ENCODE data around the gene NMT1. TPM values are rescaled to one million over a fixed set of nuclear protein-coding genes. Genes with fewer than 3 reads are reported as not detected.
A peak's percentile ranks its signal among the peaks of the same experiment; 100 is the strongest.

NMT1 gene
- total and polyA plus RNA-seq, 2 experiments from 2014 or later: 95.6 to 298 TPM

- TF ChIP-seq, protein P1, sequence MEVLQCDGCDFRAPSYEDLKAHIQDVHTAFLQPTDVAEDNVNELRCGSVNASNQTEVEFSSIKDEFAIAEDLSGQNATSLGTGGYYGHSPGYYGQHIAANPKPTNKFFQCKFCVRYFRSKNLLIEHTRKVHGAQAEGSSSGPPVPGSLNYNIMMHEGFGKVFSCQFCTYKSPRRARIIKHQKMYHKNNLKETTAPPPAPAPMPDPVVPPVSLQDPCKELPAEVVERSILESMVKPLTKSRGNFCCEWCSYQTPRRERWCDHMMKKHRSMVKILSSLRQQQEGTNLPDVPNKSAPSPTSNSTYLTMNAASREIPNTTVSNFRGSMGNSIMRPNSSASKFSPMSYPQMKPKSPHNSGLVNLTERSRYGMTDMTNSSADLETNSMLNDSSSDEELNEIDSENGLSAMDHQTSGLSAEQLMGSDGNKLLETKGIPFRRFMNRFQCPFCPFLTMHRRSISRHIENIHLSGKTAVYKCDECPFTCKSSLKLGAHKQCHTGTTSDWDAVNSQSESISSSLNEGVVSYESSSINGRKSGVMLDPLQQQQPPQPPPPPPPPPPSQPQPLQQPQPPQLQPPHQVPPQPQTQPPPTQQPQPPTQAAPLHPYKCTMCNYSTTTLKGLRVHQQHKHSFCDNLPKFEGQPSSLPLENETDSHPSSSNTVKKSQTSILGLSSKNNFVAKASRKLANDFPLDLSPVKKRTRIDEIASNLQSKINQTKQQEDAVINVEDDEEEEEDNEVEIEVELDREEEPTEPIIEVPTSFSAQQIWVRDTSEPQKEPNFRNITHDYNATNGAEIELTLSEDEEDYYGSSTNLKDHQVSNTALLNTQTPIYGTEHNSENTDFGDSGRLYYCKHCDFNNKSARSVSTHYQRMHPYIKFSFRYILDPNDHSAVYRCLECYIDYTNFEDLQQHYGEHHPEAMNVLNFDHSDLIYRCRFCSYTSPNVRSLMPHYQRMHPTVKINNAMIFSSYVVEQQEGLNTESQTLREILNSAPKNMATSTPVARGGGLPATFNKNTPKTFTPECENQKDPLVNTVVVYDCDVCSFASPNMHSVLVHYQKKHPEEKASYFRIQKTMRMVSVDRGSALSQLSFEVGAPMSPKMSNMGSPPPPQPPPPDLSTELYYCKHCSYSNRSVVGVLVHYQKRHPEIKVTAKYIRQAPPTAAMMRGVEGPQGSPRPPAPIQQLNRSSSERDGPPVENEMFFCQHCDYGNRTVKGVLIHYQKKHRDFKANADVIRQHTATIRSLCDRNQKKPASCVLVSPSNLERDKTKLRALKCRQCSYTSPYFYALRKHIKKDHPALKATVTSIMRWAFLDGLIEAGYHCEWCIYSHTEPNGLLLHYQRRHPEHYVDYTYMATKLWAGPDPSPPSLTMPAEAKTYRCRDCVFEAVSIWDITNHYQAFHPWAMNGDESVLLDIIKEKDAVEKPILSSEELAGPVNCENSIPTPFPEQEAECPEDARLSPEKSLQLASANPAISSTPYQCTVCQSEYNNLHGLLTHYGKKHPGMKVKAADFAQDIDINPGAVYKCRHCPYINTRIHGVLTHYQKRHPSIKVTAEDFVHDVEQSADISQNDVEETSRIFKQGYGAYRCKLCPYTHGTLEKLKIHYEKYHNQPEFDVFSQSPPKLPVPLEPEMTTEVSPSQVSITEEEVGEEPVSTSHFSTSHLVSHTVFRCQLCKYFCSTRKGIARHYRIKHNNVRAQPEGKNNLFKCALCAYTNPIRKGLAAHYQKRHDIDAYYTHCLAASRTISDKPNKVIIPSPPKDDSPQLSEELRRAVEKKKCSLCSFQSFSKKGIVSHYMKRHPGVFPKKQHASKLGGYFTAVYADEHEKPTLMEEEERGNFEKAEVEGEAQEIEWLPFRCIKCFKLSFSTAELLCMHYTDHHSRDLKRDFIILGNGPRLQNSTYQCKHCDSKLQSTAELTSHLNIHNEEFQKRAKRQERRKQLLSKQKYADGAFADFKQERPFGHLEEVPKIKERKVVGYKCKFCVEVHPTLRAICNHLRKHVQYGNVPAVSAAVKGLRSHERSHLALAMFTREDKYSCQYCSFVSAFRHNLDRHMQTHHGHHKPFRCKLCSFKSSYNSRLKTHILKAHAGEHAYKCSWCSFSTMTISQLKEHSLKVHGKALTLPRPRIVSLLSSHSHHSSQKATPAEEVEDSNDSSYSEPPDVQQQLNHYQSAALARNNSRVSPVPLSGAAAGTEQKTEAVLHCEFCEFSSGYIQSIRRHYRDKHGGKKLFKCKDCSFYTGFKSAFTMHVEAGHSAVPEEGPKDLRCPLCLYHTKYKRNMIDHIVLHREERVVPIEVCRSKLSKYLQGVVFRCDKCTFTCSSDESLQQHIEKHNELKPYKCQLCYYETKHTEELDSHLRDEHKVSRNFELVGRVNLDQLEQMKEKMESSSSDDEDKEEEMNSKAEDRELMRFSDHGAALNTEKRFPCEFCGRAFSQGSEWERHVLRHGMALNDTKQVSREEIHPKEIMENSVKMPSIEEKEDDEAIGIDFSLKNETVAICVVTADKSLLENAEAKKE (CRISPR knock-in tag; IDR thresholded peaks at IDR 0.05): 0 out of 2 replicates have a peak, but pooled peaks have one; percentile 44
- TF ChIP-seq EZH2 (IDR thresholded peaks at IDR 0.05; ENCODE audit: low read depth, unreplicated experiment) (no peak), ZNF331 (CRISPR knock-in tag; IDR thresholded peaks at IDR 0.05; ENCODE audit: low read depth) (no peak), ZNF114 (CRISPR knock-in tag; IDR thresholded peaks at IDR 0.05) (peak; percentile 89; the same call in 1 of the 2 replicates), JUNB (IDR thresholded peaks at IDR 0.05; ENCODE audit: unreplicated experiment) (no peak)
- TF ChIP-seq, protein P2, sequence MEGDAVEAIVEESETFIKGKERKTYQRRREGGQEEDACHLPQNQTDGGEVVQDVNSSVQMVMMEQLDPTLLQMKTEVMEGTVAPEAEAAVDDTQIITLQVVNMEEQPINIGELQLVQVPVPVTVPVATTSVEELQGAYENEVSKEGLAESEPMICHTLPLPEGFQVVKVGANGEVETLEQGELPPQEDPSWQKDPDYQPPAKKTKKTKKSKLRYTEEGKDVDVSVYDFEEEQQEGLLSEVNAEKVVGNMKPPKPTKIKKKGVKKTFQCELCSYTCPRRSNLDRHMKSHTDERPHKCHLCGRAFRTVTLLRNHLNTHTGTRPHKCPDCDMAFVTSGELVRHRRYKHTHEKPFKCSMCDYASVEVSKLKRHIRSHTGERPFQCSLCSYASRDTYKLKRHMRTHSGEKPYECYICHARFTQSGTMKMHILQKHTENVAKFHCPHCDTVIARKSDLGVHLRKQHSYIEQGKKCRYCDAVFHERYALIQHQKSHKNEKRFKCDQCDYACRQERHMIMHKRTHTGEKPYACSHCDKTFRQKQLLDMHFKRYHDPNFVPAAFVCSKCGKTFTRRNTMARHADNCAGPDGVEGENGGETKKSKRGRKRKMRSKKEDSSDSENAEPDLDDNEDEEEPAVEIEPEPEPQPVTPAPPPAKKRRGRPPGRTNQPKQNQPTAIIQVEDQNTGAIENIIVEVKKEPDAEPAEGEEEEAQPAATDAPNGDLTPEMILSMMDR (conservative IDR thresholded peaks at IDR 0.05; ENCODE audit: low read depth in 2 of 2): no peak
Measured at GRCh38 chr17:45148183-45149036, 87.3 kb downstream of the NMT1 start, which contains the start of gene HEXIM1 (continued).
